DOHH2 (cell line): ENCODE results near the gene AKR1B15.

ENCODE experiments used
- CTCF ChIP-seq: fragments of 200-600 bp; sonication (generic); IDR thresholded peaks from one replicate; pipeline ENCODE4 v1.5.1; 2014; ENCODE audit warnings: antibody characterized with exemption, mild to moderate bottlenecking, low read depth, low read length; ENCODE audit not compliant: poor library complexity, severe bottlenecking
- EZH2phosphoT487 ChIP-seq: fragments of 200-600 bp; sonication (generic); IDR thresholded peaks from 2 replicates; pipeline ENCODE4 v1.6.1; 2017; ENCODE audit warnings: borderline replicate concordance, mild to moderate bottlenecking, antibody characterized with exemption, low read length, moderate library complexity, mixed read lengths

DNA sequence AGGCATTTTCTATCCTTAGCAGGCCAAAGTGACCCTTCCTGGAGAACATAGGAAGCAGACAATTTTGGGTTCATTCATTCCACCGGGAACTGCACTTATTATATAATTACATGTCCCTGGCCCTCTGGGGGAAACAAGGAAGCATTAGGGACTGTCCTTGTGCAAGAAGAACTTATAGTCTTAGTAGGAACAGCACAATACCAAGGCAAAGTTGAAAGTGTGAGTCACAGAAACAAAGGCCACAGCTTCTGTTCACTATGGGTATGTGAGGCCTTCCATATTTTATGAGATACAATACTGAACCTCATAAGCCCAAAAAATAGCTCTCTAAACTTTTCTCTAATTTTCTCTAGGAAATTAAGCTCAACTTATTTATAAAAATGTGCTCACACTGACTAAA lies 39.9 kb upstream of the AKR1B15 start:
- no peak for TF ChIP-seq CTCF
- TF ChIP-seq EZH2phosphoT487 = no peak
